PFSK-1 (cell line): ENCODE measurements around the gene SCART1.

Experiments used
- REST ChIP-seq, 2 experiments: IDR thresholded peaks; 2 replicates each; pipeline versions ENCODE4 v1.6.1 to v1.8.0; 2011 to 2012; ENCODE audit warnings: low read depth in 2 of 2, low read length in 2 of 2, control low read depth in 1 of 2, inconsistent platforms in 1 of 2, mild to moderate bottlenecking in 1 of 2, moderate library complexity in 1 of 2; ENCODE audit not compliant: insufficient read depth in 1 of 2
- SIN3A ChIP-seq: IDR thresholded peaks from 2 replicates; pipeline ENCODE4 v1.6.1; 2012; ENCODE audit warnings: mild to moderate bottlenecking, low read length, moderate library complexity, borderline replicate concordance; ENCODE audit not compliant: insufficient read depth
- TAF1 ChIP-seq: IDR thresholded peaks from 2 replicates; pipeline ENCODE4 v1.6.1; 2012; ENCODE audit warnings: low read length, control low read depth, borderline replicate concordance; ENCODE audit not compliant: insufficient read depth

- TF ChIP-seq SIN3A (no peak), TAF1 (no peak), REST (IDR thresholded peaks at IDR 0.05; ENCODE audit: insufficient read depth in 1 of 2, low read depth in 2 of 2, low read length in 2 of 2) (no peak)
Observed at GRCh38 chr10:133475821-133476640, 22.3 kb downstream of the SCART1 start.
